Renal cortex interstitium (tissue), 11 donors: ENCODE data around the gene ECE2. TPM values are rescaled to one million over a fixed set of nuclear protein-coding genes. Genes with fewer than 3 reads are reported as not detected.
A peak's percentile ranks its signal among the peaks of the same experiment; 100 is the strongest.
"Not testable (repeated sequence)": the region's sequence is repeated elsewhere in the genome, so short reads cannot be mapped to it uniquely, and the experiment has no call there.

Source experiments
- DNase-seq, 11 donors: peaks; one replicate each; pipeline ENCODE4 v3.0.0-alpha.2; 2013; ENCODE audit warnings: low read depth in 9 of 11, low spot score in 4 of 11; ENCODE audit errors: extremely low read depth in 1 of 11
- polyA plus RNA-seq, 3 donors: library from polyadenylated mRNA; unstranded; fragments of 120-200 nt; gene quantifications; one replicate each; pipeline ENCODE4 v1.2.1, GENCODE V29; 2013; ENCODE audit not compliant: insufficient read length in 3 of 3

Gene ECE2
- polyA plus RNA-seq, 3 donors, result not detected

- no peak for DNase-seq
These were observed 50.0 kb downstream of the ECE2 start for GRCh38 chr3:184325715-184326369.

DNA sequence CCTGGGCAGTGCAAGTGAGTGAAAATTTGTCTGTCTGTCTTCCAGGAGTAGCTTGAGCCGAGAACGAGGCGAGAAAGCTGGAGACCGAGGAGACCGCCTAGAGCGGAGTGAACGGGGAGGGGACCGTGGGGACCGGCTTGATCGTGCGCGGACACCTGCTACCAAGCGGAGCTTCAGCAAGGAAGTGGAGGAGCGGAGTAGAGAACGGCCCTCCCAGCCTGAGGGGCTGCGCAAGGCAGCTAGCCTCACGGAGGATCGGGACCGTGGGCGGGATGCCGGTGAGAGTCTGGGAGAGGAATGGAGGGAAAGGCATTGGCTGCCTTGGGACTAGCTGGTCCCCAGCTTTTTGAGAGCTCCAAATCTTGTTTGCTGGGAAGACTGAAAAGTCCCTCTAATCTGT is 51.3 kb downstream of the ECE2 start:
- no peak for DNase-seq

DNA sequence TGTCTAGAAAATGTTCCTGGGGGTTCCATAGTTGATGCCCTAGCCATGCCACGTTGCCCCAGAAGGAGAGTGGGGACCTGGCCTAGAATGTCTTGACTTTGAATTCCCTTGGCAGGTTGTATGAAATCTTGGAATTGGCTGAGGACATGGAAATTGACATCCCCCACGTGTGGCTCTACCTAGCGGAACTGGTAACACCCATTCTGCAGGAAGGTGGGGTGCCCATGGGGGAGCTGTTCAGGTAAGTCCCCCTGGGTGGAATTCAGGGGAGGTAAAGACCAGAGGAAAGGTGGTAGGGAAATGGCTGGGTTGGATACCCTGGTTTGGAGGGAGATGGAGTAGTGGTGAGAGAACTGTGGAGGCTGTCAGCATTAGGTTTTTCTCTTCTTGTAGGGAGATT is 52.7 kb downstream of the ECE2 start:
- DNase-seq, result no peak

DNA sequence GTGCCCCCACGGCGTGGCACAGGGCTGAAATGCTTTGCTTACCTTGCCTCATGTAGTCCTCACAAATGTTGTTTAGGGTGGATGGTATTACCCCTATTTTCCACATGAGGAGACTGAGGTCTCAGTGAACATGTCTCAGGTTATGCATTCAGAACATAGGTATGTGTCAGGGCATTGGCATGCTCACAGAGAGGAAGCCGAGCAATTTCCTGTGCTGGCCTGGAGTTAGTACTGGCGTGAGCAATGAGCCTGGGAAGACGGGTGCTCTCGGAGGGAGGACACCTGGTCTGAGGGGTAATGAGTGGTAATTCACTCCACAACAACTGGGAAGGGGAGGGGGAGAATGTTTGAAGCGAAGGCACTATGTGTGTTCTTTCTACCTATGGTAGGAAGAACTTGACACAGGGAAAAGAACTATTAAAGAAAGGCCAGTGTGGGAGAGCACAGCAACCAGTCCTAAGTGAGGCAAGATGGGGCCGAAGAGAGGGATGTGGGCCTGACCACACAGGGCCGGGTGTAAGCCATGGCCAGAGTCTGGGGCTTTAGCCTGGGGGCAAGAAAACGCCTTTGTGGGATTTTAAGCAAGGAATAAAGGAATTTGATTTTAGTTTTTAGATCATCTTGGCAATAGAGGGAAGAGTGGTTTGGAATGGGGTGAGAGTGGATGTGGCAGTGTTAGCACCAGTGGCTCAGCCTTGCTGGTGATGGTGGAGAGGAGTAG is 56.7 kb downstream of the ECE2 start:
- DNase-seq, result no peak

DNA sequence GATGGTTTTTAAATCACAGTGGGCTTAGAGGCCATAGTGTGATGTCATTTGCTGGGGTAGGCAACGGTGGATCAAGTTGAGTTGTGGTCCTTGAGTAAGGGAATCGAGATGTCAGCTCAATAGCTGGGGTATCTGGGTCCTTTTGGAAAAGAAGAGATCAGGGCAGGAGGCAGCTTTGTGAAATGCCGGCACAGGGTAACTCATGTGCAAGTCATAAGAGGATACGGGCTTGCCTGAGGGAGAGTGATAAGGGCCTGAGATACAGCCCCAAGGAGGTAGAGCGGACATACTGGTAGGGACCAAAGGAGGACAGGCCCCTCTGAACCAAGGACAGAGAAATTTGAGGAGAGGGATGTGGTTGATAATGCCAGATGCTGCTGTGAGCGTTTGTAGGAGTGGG is 57.4 kb downstream of the ECE2 start:
- DNase-seq, result no peak

DNA sequence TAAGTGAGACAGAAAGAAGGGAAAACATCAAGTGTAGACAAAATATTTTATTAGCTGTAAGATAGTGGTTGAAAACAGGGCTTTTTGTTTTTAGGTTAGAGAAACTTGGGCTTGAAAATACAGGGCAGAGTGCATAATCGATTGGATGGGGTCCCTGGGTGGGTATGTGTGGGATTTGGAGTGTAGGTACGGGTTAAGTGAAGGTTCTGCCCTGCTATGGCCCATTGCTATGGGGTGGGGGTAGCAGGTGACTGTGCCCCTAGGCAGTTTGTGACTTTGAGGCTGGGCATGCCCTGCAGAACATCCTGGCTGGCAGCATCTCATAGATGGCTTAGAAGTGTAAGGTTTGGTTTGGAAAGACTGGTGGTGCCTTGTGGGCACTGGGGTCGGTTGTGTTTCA is 57.9 kb downstream of the ECE2 start:
- DNase-seq, result no peak

DNA sequence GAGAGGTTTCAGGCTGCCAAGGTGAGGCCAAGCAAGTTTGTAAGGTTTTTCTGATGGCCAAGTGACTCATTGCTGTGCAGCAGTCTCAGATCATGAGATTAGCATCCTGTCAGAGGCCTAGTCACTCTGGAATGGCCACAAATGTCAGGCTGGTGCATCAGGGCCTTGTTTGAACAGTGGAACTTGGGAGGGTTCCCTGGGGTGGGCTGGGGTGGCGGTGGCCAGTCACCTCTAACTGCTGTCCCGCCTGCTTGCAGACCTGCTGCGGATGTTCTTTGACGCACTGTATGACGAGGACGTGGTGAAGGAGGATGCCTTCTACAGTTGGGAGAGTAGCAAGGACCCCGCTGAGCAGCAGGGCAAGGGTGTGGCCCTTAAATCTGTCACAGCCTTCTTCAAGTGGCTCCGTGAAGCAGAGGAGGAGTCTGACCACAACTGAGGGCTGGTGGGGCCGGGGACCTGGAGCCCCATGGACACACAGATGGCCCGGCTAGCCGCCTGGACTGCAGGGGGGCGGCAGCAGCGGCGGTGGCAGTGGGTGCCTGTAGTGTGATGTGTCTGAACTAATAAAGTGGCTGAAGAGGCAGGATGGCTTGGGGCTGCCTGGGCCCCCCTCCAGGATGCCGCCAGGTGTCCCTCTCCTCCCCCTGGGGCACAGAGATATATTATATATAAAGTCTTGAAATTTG is 58.8 kb downstream of the ECE2 start:
- no peak for DNase-seq

- DNase-seq, result no peak
These were observed 59.5 kb downstream of the ECE2 start for GRCh38 chr3:184335291-184335660.

- DNase-seq, result peak in 8 of 11 donors; percentile 60 to 80 (median 74)
These were observed 60.1 kb downstream of the ECE2 start for GRCh38 chr3:184335661-184336546.

GRCh38 chr3:184336547-184337398 is 61.0 kb downstream of the ECE2 start:
- DNase-seq, result peak in 1 of 11 donors; percentile 37

- DNase-seq, result no peak
These were observed 61.5 kb downstream of the ECE2 start, which contains the start of gene FAM131A for GRCh38 chr3:184337399-184337714. FAM131A (plus strand) TSS chr3:184337600; CDS start chr3:184337631, 31 bp downstream.

DNA sequence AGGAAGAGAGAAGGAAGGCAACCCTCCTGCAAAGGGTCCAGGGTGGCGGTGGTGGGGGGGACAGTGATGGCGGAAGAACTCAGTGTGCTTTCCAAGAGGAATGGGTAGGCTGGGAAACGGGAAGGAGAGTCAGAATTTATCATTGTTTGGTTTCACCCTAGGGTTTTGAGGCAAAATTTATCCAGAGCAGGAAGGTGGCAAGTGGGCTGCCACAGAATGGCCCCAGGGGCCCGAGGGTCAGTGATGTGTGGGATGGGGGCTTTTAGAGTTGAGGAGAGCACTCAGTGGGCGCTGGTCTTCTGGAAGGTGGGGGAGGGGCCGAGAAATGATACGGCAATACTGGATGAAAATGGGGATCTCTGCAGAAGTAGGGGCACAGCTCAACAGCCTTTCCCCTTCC is 62.2 kb downstream of the ECE2 start:
- no peak for DNase-seq

GRCh38 chr3:184338511-184338945 is 62.7 kb downstream of the ECE2 start:
- DNase-seq, result peak in 9 of 11 donors; percentile 67 to 80 (median 73)

- no peak for DNase-seq
These were observed 63.2 kb downstream of the ECE2 start for GRCh38 chr3:184339001-184339400.

GRCh38 chr3:184339451-184340135 is 63.8 kb downstream of the ECE2 start:
- not testable (repeated sequence) for DNase-seq

DNA sequence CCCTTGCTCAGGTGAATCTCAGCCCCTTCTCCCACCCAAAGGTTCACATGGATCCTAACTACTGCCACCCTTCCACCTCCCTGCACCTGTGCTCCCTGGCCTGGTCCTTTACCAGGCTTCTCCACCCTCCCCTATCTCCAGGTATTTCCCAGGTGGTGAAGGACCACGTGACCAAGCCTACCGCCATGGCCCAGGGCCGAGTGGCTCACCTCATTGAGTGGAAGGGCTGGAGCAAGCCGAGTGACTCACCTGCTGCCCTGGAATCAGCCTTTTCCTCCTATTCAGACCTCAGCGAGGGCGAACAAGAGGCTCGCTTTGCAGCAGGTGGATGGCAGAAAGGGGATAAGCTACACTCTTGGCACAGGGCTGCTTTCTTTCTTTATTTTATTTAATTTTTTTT is 66.1 kb downstream of the ECE2 start:
- no peak for DNase-seq
